ENCODE results near the gene UCN.
"Not testable (repeated sequence)": the region's sequence is repeated elsewhere in the genome, so short reads cannot be mapped to it uniquely, and the experiment has no call there.

Gene UCN

GRCh38 chr2:27322766-27323595 lies 14.7 kb upstream of the UCN start, which contains the start of gene MPV17:
TSS of gene MPV17 (minus strand) at chr2:27323097. CDS start at chr2:27322517, 580 bp downstream.
- H3K36me3 ChIP-seq (ENCODE audit: insufficient read depth, insufficient read length, low read length), result peaks cover 30% of the 10 kb centered on the region
- peak within 1 kb of the TSS; percentile 88 for H3K4me3 ChIP-seq (ENCODE audit: insufficient read length, low read depth)
- H3K9ac ChIP-seq (ENCODE audit: insufficient read length, low read depth), result peak within 1 kb of the TSS; percentile 89
- H3K9me3 ChIP-seq (ENCODE audit: insufficient read depth, low read length), result no peaks in the 10 kb centered on the region
- H3K27me3 ChIP-seq (ENCODE audit: insufficient read depth, insufficient read length), result no peaks in the 10 kb centered on the region
- peak; percentile 90 for DNase-seq (ENCODE audit: low read depth, low spot score)
- TF ChIP-seq SUZ12 (IDR thresholded peaks at IDR 0.05; ENCODE audit: extremely low read depth, insufficient read depth, insufficient read length) (no peak), ZNF274 (IDR thresholded peaks at IDR 0.05; ENCODE audit: low read depth, low read length) (no peak), YY1 (IDR thresholded peaks at IDR 0.05; ENCODE audit: insufficient read depth, insufficient read length) (no peak)
- peaks cover 5% of the 10 kb centered on the region for H3K4me1 ChIP-seq (ENCODE audit: insufficient read depth, insufficient read length)

- Histone ChIP-seq H3K36me3 (ENCODE audit: insufficient read depth, insufficient read length, low read length) (peaks cover 31% of the 10 kb centered on the region), H3K4me3 (ENCODE audit: insufficient read length, low read depth) (peak overlapping the region; percentile 88), H3K9me3 (ENCODE audit: insufficient read depth, low read length) (no peaks in the 10 kb centered on the region), H3K27me3 (ENCODE audit: insufficient read depth, insufficient read length) (no peaks in the 10 kb centered on the region), H3K9ac (ENCODE audit: insufficient read length, low read depth) (peak overlapping the region; percentile 89), H3K4me1 (ENCODE audit: insufficient read depth, insufficient read length) (peaks cover 5% of the 10 kb centered on the region)
- no peak for DNase-seq (ENCODE audit: low read depth, low spot score)
- TF ChIP-seq ZNF274 (IDR thresholded peaks at IDR 0.05; ENCODE audit: low read depth, low read length) (no peak), SUZ12 (IDR thresholded peaks at IDR 0.05; ENCODE audit: extremely low read depth, insufficient read depth, insufficient read length) (no peak), YY1 (IDR thresholded peaks at IDR 0.05; ENCODE audit: insufficient read depth, insufficient read length) (no peak)
Measured at GRCh38 chr2:27322301-27322765, 14.1 kb upstream of the UCN start.

- DNase-seq (ENCODE audit: low read depth, low spot score), result no peak
- peak overlapping the region; percentile 34 for H3K9ac ChIP-seq (ENCODE audit: insufficient read length, low read depth)
Measured at GRCh38 chr2:27320958-27321543, 12.8 kb upstream of the UCN start.

DNA sequence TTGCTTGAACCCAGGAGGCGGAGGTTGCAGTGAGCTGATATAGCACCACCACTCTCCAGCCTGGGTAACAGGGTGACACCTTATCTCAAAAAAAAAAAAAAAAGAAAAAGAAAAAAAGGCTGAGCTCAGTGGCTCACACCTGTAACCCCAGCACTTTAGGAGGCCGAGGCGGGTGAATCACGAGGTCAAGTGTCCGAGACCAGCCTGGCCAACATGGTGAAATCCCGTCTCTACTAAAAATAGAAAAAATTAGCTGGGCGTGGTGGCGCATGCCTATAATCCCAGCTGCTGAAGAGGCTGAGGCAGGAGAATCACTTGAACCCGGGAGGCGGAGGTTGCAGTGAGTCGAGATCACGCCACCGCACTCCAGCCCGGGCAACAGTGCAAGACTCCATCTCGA lies 11.6 kb upstream of the UCN start:
- peaks cover 22% of the 10 kb centered on the region for H3K36me3 ChIP-seq (ENCODE audit: insufficient read depth, insufficient read length, low read length)
- not testable (repeated sequence) for H3K4me1 ChIP-seq (ENCODE audit: insufficient read depth, insufficient read length); H3K27me3 ChIP-seq (ENCODE audit: insufficient read depth, insufficient read length); H3K9me3 ChIP-seq (ENCODE audit: insufficient read depth, low read length); DNase-seq (ENCODE audit: low read depth, low spot score); H3K4me3 ChIP-seq (ENCODE audit: insufficient read length, low read depth); H3K9ac ChIP-seq (ENCODE audit: insufficient read length, low read depth)

More at GRCh38 chr2:27320958-27321543, 12.8 kb upstream of the UCN start:
- H3K36me3 ChIP-seq (ENCODE audit: insufficient read depth, insufficient read length, low read length), result peaks cover 29% of the 10 kb centered on the region
- peaks cover 5% of the 10 kb centered on the region for H3K4me1 ChIP-seq (ENCODE audit: insufficient read depth, insufficient read length)
- TF ChIP-seq YY1 (IDR thresholded peaks at IDR 0.05; ENCODE audit: insufficient read depth, insufficient read length), result no peak
- no peak for TF ChIP-seq SUZ12 (IDR thresholded peaks at IDR 0.05; ENCODE audit: extremely low read depth, insufficient read depth, insufficient read length)
- TF ChIP-seq ZNF274 (IDR thresholded peaks at IDR 0.05; ENCODE audit: low read depth, low read length), result no peak
- no peak overlapping the region for H3K4me3 ChIP-seq (ENCODE audit: insufficient read length, low read depth)
- no peaks in the 10 kb centered on the region for H3K9me3 ChIP-seq (ENCODE audit: insufficient read depth, low read length)
- no peaks in the 10 kb centered on the region for H3K27me3 ChIP-seq (ENCODE audit: insufficient read depth, insufficient read length)

DNA sequence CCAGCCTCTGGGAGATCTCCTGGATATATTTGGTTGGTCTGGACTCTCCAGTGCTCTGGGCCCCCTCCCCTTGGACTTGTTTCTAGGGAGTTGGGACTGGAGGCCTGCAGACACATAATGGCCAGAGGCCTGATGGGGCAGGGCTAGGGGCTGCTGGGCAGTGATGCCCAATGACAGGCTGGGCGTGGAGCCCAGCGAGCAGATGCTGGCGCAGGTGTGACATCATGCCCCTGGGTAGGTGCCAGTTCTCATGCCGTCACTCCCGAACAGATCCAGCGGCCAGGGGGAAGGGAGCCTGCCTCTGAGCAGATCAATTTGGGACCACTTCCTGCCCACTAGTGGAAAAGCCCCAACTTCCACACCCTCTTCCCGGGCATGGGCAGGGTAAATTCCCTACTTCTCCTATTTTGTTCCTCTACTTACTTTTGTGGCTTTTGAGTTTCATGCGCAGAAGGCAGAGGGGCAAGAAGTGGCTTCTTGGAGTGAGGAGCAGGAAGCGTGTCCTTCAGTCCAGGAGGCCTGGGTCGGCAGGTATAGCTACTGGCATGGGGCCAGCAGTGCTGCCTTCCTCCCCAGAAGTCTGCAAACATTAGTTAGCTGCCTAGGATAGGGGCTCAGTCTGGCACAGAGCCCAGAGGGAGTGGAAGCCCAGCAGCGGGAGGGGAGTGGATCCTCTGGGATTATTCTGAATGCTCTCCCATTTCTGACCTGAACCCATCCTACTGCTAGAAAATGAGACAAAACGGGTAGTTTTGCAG lies 8.6 kb upstream of the UCN start:
- no peaks in the 10 kb centered on the region for H3K27me3 ChIP-seq (ENCODE audit: insufficient read depth, insufficient read length)
- no peak overlapping the region for H3K4me3 ChIP-seq (ENCODE audit: insufficient read length, low read depth)
- peaks cover 30% of the 10 kb centered on the region for H3K36me3 ChIP-seq (ENCODE audit: insufficient read depth, insufficient read length, low read length)
- DNase-seq (ENCODE audit: low read depth, low spot score), result no peak
- TF ChIP-seq SUZ12 (IDR thresholded peaks at IDR 0.05; ENCODE audit: extremely low read depth, insufficient read depth, insufficient read length) (no peak), ZNF274 (IDR thresholded peaks at IDR 0.05; ENCODE audit: low read depth, low read length) (no peak), YY1 (IDR thresholded peaks at IDR 0.05; ENCODE audit: insufficient read depth, insufficient read length) (no peak)
- H3K9me3 ChIP-seq (ENCODE audit: insufficient read depth, low read length), result no peaks in the 10 kb centered on the region
- no peak overlapping the region for H3K9ac ChIP-seq (ENCODE audit: insufficient read length, low read depth)
- peaks cover 5% of the 10 kb centered on the region for H3K4me1 ChIP-seq (ENCODE audit: insufficient read depth, insufficient read length)

GRCh38 chr2:27315122-27315521 lies 6.9 kb upstream of the UCN start:
- Histone ChIP-seq H3K9me3 (ENCODE audit: insufficient read depth, low read length) (no peaks in the 10 kb centered on the region), H3K9ac (ENCODE audit: insufficient read length, low read depth) (no peak overlapping the region), H3K4me3 (ENCODE audit: insufficient read length, low read depth) (no peak overlapping the region), H3K36me3 (ENCODE audit: insufficient read depth, insufficient read length, low read length) (peaks cover 37% of the 10 kb centered on the region), H3K27me3 (ENCODE audit: insufficient read depth, insufficient read length) (no peaks in the 10 kb centered on the region), H3K4me1 (ENCODE audit: insufficient read depth, insufficient read length) (no peaks in the 10 kb centered on the region)
- TF ChIP-seq ZNF274 (IDR thresholded peaks at IDR 0.05; ENCODE audit: low read depth, low read length), result no peak
- no peak for TF ChIP-seq SUZ12 (IDR thresholded peaks at IDR 0.05; ENCODE audit: extremely low read depth, insufficient read depth, insufficient read length)
- TF ChIP-seq YY1 (IDR thresholded peaks at IDR 0.05; ENCODE audit: insufficient read depth, insufficient read length), result no peak
- no peak for DNase-seq (ENCODE audit: low read depth, low spot score)

DNA sequence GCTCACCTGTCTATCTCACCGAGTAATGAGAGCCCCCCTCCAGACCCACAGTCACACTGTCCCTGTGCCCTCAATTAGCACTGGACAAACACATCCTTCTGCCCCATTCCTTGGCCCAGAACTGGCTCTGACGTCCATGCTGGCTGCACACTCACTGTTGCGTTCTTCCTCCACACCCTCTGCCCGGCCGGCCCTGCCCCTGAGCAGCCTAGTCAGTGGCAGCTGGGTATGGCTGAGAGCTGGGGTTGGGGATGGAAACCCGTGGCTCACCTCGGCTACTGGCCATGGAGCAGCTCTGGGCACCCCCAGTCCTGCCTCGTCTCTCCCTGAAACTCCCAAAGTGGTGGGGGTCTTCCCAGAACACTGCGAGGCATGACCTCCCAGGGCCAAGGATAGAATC lies 6.5 kb upstream of the UCN start:
- no peaks in the 10 kb centered on the region for H3K27me3 ChIP-seq (ENCODE audit: insufficient read depth, insufficient read length)
- no peak overlapping the region for H3K4me3 ChIP-seq (ENCODE audit: insufficient read length, low read depth)
- DNase-seq (ENCODE audit: low read depth, low spot score), result no peak
- no peak for TF ChIP-seq YY1 (IDR thresholded peaks at IDR 0.05; ENCODE audit: insufficient read depth, insufficient read length)
- TF ChIP-seq SUZ12 (IDR thresholded peaks at IDR 0.05; ENCODE audit: extremely low read depth, insufficient read depth, insufficient read length), result no peak
- TF ChIP-seq ZNF274 (IDR thresholded peaks at IDR 0.05; ENCODE audit: low read depth, low read length), result no peak
- no peaks in the 10 kb centered on the region for H3K9me3 ChIP-seq (ENCODE audit: insufficient read depth, low read length)
- peaks cover 40% of the 10 kb centered on the region for H3K36me3 ChIP-seq (ENCODE audit: insufficient read depth, insufficient read length, low read length)
- no peak overlapping the region for H3K9ac ChIP-seq (ENCODE audit: insufficient read length, low read depth)
- H3K4me1 ChIP-seq (ENCODE audit: insufficient read depth, insufficient read length), result no peaks in the 10 kb centered on the region

All from NT2/D1 (cell line).